K562 (cell line): ENCODE data around the gene BRPF1. TPM values are rescaled to one million over a fixed set of nuclear protein-coding genes. Genes with fewer than 3 reads are reported as not detected.

Experiments used
- CTBP1 ChIP-seq: fragments of 450-650 bp; IDR thresholded peaks from 2 replicates; pipeline ENCODE4 v1.6.1; 2016; ENCODE audit warnings: borderline replicate concordance
- DNMT1 ChIP-seq: fragments of 450-650 bp; IDR thresholded peaks from 2 replicates; pipeline ENCODE4 v1.6.1; 2016; ENCODE audit warnings: antibody characterized with exemption, mild to moderate bottlenecking
- GATA2 ChIP-seq: sonication (generic); formaldehyde crosslinking; IDR thresholded peaks from 2 replicates; pipeline ENCODE4 v1.4.0; 2020; ENCODE audit warnings: mild to moderate bottlenecking, missing genetic modification reagents
- KAT8 ChIP-seq: fragments of 450-650 bp; IDR thresholded peaks from 2 replicates; pipeline ENCODE4 v1.6.1; 2016; ENCODE audit warnings: low read depth, mild to moderate bottlenecking
- KLF6 ChIP-seq: fragments of 250-450 bp; sonication (Bioruptor Pico); IDR thresholded peaks from 2 replicates; pipeline ENCODE4 v1.4.0; 2020; ENCODE audit warnings: mild to moderate bottlenecking, moderate library complexity, borderline replicate concordance
- MTA1 ChIP-seq: fragments of 450-650 bp; IDR thresholded peaks from 2 replicates; pipeline ENCODE4 v1.6.1; 2017; ENCODE audit warnings: borderline replicate concordance
- MTA2 ChIP-seq: fragments of 450-650 bp; IDR thresholded peaks from 2 replicates; pipeline ENCODE4 v1.6.1; 2016; ENCODE audit warnings: low read depth
- POLR2AphosphoS5 ChIP-seq: IDR thresholded peaks from 2 replicates; pipeline ENCODE4 v1.6.1; 2011; ENCODE audit warnings: mild to moderate bottlenecking, low read depth, low read length, moderate library complexity; ENCODE audit not compliant: control insufficient read depth, insufficient read depth
- PYGO2 ChIP-seq: fragments of 450-650 bp; IDR thresholded peaks from 2 replicates; pipeline ENCODE4 v1.6.1; 2016; ENCODE audit warnings: mild to moderate bottlenecking, missing genetic modification characterization, moderate library complexity, missing compliant biosample characterization
- SAP30 ChIP-seq: fragments of 200-600 bp; sonication (generic); IDR thresholded peaks from 2 replicates; pipeline ENCODE4 v1.6.1; 2012; ENCODE audit warnings: borderline replicate concordance, low read depth, mild to moderate bottlenecking, moderate library complexity, low read length, control low read depth, inconsistent platforms; ENCODE audit not compliant: insufficient read depth, poor library complexity, severe bottlenecking
- SETDB1 ChIP-seq: IDR thresholded peaks from one replicate; pipeline ENCODE4 v1.6.1; 2012; ENCODE audit warnings: low read length, control low read depth, inconsistent platforms
- TAF7 ChIP-seq: fragments of 450-650 bp; IDR thresholded peaks from 2 replicates; pipeline ENCODE4 v1.6.1; 2016; ENCODE audit warnings: missing genetic modification characterization, missing compliant biosample characterization
- TEAD2 ChIP-seq: fragments of 450-650 bp; IDR thresholded peaks from 2 replicates; pipeline ENCODE4 v1.6.1; 2016; ENCODE audit warnings: missing genetic modification characterization, control low read depth, missing compliant biosample characterization
- ZBTB17 ChIP-seq: fragments of 450-650 bp; formaldehyde crosslinking; IDR thresholded peaks from 2 replicates; pipeline ENCODE4 v1.4.0; 2020; ENCODE audit warnings: mild to moderate bottlenecking
- ZNF121 ChIP-seq: sonication (generic); formaldehyde crosslinking; conservative IDR thresholded peaks from 2 replicates; pipeline ENCODE4 v1.8.0; 2022; ENCODE audit warnings: missing genetic modification reagents
- polyA plus RNA-seq, 8 experiments: library from polyadenylated mRNA; depleted of rRNA in 4 of 8; stranded (reverse) in 5 of 8; unstranded in 3 of 8; fragments of >200 nt; fragmentation: Nextera tagmentation in 2 of 8; fragmentation: Illumina TruSeq in 1 of 8; extraction: Ambion mirVana in 2 of 8; extraction: Trizol in 1 of 8; gene quantifications; 2 replicates each; pipeline versions ENCODE4 v1.2.1 to v1.2.3, GENCODE V29; 2011 to 2014; ENCODE audit warnings: inconsistent platforms in 1 of 8, missing spikeins in 1 of 8
- total RNA-seq, 7 experiments: library from RNA; depleted of rRNA in 6 of 7; stranded (reverse); fragments of >200 nt in 6 of 7; fragmentation: Illumina TruSeq in 2 of 7; extraction: Trizol in 2 of 7; gene quantifications; 2 replicates each; pipeline versions ENCODE4 v1.2.1 to v1.2.3, GENCODE V29; 2011 to 2021; ENCODE audit warnings: low replicate concordance in 1 of 7
- TF ChIP-seq, protein P1 (sequence below): fragments of 250-450 bp; sonication (Bioruptor Pico); IDR thresholded peaks from 2 replicates; pipeline ENCODE4 v1.8.0; 2022; ENCODE audit warnings: inconsistent platforms, mild to moderate bottlenecking, moderate library complexity, borderline replicate concordance
- TF ChIP-seq, protein P2 (sequence below): sonication (generic); formaldehyde crosslinking; IDR thresholded peaks from 2 replicates; pipeline ENCODE4 v1.8.0; 2022; ENCODE audit warnings: missing genetic modification reagents, mild to moderate bottlenecking, moderate library complexity, borderline replicate concordance
- TF ChIP-seq, protein P3 (sequence below): conservative IDR thresholded peaks from 2 replicates; pipeline ENCODE4 v1.6.1; 2011; ENCODE audit warnings: low read depth, mild to moderate bottlenecking, low read length; ENCODE audit not compliant: control insufficient read depth
- TF ChIP-seq, protein P4 (sequence below): fragments of 250-450 bp; sonication (Bioruptor Pico); IDR thresholded peaks from 2 replicates; pipeline ENCODE4 v1.5.0; 2021
- TF ChIP-seq, protein P5 (sequence below): fragments of 250-450 bp; sonication (Bioruptor Pico); IDR thresholded peaks from 2 replicates; pipeline ENCODE4 v1.4.0; 2020; ENCODE audit warnings: mild to moderate bottlenecking

Gene BRPF1
- total and polyA plus RNA-seq, 9 of the 15 experiments (the other 6 are each of a cell fraction or from before 2014, with no cell fraction given), result 1.1 to 40.2 (median 23.5) TPM

DNA sequence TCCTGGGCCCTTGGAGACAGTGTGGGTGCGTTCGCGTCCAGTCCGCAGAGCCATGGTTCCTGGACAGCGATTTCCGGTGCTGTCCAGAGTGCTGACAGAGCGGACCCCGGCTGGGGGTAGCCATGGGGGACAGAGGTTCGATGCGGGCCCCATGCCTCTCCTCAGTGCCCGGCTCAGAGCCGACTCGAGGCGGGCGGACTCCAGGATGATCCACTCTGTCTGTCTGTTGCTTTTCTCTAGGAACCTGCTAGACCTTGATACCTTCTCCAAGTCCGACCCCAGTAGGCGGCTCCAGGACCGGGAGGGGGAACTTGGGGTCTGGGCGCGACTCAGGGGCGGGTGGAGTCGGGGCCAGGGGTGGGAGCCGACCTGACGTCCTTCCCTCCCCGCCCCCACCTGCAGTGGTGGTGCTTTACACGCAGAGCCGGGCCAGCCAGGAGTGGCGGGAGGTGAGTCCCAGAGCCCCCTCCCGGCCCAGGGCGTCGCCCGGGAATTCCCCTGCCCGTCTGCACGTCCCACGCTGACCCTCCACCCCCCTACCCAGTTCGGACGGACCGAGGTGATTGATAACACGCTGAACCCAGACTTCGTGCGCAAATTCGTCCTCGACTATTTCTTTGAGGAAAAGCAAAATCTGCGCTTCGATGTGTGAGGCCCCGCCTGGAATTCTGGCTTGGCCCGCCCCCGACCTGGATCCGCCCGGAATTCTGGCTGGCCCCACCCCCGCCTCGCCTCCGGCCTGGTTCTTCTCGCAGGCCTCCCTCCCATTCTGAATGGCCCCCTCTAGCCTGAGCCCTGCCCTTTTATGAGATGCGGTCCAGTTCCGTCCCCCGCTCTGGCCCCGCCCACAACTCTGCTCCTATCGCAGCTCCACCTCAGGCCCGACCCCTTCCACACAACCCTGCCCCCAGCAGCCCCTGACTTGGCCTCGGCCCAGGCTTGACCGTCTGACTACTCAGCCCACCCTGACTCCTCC is 26.9 kb upstream of the BRPF1 start (continued):
- TF ChIP-seq SAP30 (peak; percentile 66), TAF7 (no peak), KAT8 (no peak), TEAD2 (no peak), CTBP1 (no peak), POLR2AphosphoS5 (no peak), SETDB1 (no peak), GATA2 (CRISPR knock-in tag) (no peak), ZBTB17 (CRISPR knock-in tag) (no peak), MTA2 (no peak), PYGO2 (no peak), MTA1 (no peak), ZNF121 (CRISPR knock-in tag) (no peak), DNMT1 (no peak), KLF6 (CRISPR knock-in tag) (no peak)
- TF ChIP-seq, protein P1, sequence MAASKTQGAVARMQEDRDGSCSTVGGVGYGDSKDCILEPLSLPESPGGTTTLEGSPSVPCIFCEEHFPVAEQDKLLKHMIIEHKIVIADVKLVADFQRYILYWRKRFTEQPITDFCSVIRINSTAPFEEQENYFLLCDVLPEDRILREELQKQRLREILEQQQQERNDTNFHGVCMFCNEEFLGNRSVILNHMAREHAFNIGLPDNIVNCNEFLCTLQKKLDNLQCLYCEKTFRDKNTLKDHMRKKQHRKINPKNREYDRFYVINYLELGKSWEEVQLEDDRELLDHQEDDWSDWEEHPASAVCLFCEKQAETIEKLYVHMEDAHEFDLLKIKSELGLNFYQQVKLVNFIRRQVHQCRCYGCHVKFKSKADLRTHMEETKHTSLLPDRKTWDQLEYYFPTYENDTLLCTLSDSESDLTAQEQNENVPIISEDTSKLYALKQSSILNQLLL, result no peak
- TF ChIP-seq, protein P2, sequence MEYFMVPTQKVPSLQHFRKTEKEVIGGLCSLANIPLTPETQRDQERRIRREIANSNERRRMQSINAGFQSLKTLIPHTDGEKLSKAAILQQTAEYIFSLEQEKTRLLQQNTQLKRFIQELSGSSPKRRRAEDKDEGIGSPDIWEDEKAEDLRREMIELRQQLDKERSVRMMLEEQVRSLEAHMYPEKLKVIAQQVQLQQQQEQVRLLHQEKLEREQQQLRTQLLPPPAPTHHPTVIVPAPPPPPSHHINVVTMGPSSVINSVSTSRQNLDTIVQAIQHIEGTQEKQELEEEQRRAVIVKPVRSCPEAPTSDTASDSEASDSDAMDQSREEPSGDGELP (CRISPR knock-in tag), result peak; percentile 83
- TF ChIP-seq, protein P3, sequence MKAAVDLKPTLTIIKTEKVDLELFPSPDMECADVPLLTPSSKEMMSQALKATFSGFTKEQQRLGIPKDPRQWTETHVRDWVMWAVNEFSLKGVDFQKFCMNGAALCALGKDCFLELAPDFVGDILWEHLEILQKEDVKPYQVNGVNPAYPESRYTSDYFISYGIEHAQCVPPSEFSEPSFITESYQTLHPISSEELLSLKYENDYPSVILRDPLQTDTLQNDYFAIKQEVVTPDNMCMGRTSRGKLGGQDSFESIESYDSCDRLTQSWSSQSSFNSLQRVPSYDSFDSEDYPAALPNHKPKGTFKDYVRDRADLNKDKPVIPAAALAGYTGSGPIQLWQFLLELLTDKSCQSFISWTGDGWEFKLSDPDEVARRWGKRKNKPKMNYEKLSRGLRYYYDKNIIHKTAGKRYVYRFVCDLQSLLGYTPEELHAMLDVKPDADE, result peak; percentile 47; the same call in 1 of the 2 replicates
- TF ChIP-seq, protein P4, sequence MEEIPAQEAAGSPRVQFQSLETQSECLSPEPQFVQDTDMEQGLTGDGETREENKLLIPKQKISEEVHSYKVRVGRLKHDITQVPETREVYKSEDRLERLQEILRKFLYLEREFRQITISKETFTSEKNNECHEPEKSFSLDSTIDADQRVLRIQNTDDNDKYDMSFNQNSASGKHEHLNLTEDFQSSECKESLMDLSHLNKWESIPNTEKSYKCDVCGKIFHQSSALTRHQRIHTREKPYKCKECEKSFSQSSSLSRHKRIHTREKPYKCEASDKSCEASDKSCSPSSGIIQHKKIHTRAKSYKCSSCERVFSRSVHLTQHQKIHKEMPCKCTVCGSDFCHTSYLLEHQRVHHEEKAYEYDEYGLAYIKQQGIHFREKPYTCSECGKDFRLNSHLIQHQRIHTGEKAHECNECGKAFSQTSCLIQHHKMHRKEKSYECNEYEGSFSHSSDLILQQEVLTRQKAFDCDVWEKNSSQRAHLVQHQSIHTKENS (CRISPR knock-in tag), result no peak
- TF ChIP-seq, protein P5, sequence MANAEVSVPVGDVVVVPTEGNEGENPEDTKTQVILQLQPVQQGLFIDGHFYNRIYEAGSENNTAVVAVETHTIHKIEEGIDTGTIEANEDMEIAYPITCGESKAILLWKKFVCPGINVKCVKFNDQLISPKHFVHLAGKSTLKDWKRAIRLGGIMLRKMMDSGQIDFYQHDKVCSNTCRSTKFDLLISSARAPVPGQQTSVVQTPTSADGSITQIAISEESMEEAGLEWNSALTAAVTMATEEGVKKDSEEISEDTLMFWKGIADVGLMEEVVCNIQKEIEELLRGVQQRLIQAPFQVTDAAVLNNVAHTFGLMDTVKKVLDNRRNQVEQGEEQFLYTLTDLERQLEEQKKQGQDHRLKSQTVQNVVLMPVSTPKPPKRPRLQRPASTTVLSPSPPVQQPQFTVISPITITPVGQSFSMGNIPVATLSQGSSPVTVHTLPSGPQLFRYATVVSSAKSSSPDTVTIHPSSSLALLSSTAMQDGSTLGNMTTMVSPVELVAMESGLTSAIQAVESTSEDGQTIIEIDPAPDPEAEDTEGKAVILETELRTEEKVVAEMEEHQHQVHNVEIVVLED (CRISPR knock-in tag), result peak; percentile 11; the same call in 1 of the 2 replicates
